ENCODE results near the gene GFRA4.

The GFRA4 gene, protein sequence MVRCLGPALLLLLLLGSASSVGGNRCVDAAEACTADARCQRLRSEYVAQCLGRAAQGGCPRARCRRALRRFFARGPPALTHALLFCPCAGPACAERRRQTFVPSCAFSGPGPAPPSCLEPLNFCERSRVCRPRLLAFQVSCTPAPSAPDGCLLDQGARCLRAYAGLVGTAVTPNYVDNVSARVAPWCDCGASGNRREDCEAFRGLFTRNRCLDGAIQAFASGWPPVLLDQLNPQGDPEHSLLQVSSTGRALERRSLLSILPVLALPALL

DNA sequence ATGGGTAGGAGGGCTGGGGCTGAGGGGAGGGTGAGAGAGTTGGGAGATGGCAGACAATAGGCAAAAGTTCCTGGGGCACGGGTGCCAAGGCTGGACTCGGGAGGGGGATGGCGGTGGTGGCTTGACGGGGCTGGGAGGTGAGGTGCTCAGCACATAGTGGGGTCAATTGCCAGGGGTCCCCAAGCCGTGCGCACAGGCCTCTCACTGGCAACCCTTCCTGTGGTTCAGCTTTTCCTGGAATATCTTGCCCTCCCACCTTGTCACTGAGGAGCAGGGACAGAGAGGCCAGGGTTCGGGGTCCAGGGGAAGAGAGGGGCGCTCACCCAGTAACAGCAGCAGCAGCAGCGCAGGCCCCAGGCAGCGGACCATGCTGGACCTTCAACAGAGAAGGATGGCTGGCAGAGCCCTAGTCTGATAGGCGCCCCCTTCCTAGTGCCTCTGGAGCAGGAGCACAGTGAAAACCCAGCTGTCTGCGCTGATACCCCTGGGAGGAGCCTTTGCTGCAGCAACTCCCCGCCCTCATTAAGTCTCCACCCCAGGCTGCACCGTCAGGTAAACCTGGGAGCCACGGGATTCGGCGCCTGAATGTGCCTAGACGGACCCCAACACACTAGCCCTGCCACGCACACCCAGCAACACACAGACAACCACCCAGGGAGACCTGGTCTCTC is at the start of gene GFRA4:
TSS of gene GFRA4 (minus strand) at position 369 of the 671 bp plus-strand sequence. CDS start at position 369, 0 bp downstream.
- no peak for DNase-seq

GRCh38 chr20:3712279-3712873 is 49.2 kb upstream of the GFRA4 start, which contains the start of gene SIGLEC1:
TSS of gene SIGLEC1 (minus strand) at chr20:3712600. CDS start at chr20:3707128, 5,472 bp downstream.
- no peak for DNase-seq

GRCh38 chr20:3711484-3711941 is 48.3 kb upstream of the GFRA4 start:
- no peak for DNase-seq

GRCh38 chr20:3710703-3711483 is 47.7 kb upstream of the GFRA4 start:
- peak; percentile 14 to 75 (median 56) for DNase-seq

DNA sequence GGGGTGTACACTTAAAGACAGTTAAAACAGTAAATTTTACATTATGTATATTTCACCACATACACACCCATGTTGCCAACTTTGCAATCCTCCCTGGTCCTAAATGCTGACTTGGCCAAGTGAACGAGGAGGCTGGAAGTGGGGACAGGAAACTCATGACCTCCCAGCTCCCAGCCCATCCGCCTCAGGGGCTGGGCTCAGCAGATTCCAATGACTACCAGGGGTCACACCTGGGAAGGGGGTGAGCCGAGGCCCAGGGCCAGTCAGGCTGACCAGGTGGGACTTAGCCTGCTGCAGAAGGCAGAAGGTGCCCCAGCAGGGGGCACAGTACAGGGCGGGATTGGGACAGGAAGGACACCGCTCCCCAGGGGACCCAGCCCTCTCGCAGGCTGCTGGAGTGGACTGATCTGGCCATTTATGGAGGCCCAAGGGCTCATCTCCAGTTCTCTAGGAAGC is 46.8 kb upstream of the GFRA4 start:
- no peak for DNase-seq

GRCh38 chr20:3707508-3707899 is 44.3 kb upstream of the GFRA4 start:
- no peak for DNase-seq

DNA sequence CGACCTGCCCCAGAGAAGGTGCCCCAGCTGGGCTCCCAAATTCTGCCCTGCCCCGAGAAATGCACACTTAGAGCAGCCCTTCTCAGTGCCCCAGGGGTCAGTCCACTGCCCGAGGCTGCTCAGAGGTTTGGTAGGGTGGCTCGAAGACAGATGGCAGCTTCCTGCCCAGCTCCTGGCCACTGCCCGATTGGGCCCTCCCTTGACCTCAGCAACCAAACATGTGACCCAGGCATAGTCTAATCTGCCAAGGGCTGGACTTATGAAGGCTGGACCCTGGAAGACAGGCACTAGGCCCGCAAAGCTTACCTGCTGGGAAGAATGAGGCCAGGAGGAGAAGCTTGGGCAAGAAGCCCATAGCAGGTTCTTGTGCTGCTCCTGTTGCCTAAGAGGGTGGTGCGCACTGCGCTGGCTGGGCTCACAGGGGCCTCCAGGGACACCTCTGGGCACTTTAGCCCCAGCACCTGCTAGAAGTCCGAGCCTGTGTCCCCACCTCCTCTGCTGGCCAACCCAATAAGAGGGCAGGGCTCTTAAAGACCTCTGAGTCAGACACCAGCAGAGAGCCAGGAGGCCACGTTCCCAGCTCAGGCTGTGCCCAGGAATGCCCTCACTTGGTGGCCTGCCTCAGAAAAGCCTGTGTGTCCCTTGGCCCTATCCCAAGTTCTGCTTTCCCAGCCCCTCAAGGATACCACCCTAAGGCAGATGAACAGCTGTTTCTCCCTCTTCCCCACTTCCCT is 43.7 kb upstream of the GFRA4 start:
- DNase-seq, result no peak

GRCh38 chr20:3705970-3706739 is 43.0 kb upstream of the GFRA4 start:
- DNase-seq, result no peak

GRCh38 chr20:3705491-3705969 is 42.3 kb upstream of the GFRA4 start:
- DNase-seq, result no peak

DNA sequence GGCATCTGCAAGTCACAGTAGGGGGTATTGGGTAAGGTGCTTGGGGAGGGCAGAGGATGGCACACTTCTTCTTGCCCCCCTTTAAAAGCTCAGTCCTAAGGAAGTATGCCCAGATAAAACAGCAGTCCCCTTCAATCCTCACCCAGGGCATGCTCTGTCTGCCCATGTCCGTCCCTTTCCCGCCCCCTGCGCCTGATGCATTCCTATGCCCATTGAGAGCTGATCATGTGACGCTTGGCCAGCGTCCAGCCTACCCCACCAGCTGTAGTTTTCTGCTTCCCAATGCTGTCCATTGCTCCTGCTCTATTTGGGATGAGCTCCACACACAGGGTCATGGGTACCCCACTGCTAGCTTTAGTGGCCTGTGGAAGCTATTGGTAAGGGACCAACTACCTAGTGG is 40.9 kb upstream of the GFRA4 start:
- no peak for DNase-seq

GRCh38 chr20:3702611-3703391 is 39.6 kb upstream of the GFRA4 start:
- no peak for DNase-seq

- DNase-seq, result no peak
These were observed 38.1 kb upstream of the GFRA4 start for GRCh38 chr20:3701061-3701998.

- no peak for DNase-seq
These were observed 35.8 kb upstream of the GFRA4 start for GRCh38 chr20:3699037-3699436.

DNA sequence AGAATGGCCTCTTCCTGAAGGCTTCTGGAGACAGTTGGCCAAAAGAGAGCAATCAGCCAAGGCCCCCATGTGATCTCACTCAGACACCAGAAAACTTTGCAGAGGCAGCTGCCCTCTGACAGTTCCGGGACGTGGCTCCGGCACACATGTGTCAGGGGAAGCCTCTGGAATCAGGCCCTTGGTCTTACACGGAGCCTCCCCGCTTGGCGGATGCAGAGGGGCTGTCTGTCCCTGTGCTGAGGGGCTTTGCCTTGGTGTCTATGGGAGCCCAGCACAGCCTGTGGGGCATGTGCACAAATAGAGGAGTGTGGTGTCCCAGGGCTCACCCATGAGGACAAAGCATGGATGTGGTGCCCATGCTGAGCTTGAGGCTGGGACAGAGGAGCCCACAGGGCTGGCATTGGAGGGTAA is 35.4 kb upstream of the GFRA4 start:
- no peak for DNase-seq

GRCh38 chr20:3697588-3698305 is 34.5 kb upstream of the GFRA4 start:
- DNase-seq, result no peak

DNA sequence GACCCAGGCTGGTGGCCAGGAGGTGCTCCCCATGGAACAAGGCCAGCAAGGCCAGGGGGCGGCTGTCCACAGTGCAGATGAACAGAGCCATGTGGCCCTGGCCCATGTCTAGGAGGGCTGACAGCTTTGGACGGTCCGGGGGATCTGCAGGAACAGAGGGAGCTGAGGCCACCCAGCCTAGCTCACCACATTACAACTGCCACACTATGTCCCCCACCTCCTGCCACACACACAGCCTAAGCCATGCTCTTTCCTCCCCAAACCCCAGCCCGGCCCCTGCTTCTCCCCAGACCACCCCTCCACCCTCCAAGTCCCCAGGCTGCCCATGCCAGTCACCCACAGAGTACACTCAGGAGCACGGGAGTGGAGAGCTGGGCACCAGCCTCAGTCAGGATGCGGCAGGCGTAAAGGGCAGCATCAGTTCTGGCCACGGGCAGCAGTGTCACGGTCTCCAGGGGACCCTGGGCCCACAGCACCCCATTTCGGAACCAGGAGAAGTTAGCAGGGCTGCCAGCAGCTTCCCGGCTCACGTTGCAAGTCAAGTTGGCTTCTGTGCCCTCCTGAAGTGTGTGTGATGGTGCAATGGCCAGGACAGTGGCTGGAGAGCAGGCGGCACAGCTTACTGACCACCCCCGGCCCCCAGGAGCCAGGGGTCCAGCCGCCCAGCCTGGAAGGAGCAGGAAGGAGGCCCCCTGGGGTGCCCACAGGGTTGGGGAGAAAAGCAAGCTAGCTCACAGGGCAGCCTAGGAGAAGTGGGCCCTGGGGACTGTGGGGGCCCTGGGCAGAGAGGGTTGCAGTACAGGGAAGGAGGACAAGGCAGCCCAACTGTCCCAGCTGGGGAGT is 33.8 kb upstream of the GFRA4 start:
- no peak for DNase-seq

- no peak for DNase-seq
These were observed 33.0 kb upstream of the GFRA4 start for GRCh38 chr20:3696200-3696599.

GRCh38 chr20:3694864-3695263 is 31.7 kb upstream of the GFRA4 start:
- DNase-seq, result no peak

All from stimulated activated naive CD4-positive, alpha-beta T cell (primary cell).